ENCODE measurements around the gene PTX3.

The PTX3 gene

DNA sequence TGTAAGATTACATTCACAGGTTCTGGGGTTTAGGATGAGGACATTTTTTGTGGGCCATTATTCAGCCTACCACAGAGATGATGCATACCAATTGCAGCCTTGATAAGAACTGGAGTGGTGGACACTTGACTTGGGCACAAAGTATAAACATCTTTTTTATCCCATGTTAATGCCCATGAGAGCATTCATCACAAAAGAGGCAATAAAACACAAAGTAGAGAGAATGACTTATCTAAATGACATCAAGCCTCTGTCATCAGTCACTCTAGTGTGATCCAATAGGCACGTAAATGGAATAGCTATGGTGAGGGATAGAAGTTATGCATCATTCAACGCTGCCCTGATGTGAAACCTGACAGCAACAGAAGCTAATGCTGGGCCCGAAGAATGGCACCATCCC, 40.8 kb downstream of the PTX3 start:
- TF ChIP-seq, protein P1, sequence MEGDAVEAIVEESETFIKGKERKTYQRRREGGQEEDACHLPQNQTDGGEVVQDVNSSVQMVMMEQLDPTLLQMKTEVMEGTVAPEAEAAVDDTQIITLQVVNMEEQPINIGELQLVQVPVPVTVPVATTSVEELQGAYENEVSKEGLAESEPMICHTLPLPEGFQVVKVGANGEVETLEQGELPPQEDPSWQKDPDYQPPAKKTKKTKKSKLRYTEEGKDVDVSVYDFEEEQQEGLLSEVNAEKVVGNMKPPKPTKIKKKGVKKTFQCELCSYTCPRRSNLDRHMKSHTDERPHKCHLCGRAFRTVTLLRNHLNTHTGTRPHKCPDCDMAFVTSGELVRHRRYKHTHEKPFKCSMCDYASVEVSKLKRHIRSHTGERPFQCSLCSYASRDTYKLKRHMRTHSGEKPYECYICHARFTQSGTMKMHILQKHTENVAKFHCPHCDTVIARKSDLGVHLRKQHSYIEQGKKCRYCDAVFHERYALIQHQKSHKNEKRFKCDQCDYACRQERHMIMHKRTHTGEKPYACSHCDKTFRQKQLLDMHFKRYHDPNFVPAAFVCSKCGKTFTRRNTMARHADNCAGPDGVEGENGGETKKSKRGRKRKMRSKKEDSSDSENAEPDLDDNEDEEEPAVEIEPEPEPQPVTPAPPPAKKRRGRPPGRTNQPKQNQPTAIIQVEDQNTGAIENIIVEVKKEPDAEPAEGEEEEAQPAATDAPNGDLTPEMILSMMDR (IDR thresholded peaks at IDR 0.05) = no peak

DNA sequence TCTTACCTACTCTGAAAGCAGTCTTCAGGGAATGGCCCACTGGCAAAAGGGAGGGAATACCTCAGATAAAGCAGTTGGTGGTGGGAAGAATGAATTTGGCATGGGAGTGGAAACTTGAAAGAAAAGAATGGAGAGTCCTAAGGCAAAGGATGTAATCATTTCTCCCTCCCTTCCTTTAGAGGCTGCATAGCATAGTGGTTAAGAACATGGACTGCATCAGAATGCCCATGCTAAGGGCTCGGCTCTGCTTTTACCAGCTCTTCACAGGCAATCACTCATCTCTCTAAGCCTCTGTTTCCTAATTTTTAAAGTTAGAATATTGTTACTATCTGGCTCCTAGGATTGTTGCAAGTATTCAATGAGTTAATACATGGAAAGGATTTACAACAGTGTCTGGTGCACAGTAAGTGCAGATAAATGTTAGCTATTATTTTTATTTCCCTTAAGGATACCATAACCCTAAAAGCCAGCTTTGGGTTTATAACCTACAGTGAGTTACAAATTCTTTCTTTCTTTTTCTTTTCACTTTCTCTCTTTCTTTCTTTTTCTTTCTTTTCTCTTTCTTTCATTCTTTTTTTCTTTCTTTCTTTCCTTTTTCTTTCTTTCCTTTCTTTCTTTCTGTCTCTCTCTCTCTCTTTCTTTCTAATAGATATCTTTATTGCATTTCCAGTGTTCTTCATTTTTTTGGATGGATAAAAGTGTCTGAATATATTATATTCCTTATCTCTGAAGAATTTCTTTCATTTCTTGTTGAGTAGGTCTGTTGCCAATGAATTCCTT, 43.0 kb downstream of the PTX3 start:
- TF ChIP-seq, protein P1 (IDR thresholded peaks at IDR 0.05) = no peak

DNA sequence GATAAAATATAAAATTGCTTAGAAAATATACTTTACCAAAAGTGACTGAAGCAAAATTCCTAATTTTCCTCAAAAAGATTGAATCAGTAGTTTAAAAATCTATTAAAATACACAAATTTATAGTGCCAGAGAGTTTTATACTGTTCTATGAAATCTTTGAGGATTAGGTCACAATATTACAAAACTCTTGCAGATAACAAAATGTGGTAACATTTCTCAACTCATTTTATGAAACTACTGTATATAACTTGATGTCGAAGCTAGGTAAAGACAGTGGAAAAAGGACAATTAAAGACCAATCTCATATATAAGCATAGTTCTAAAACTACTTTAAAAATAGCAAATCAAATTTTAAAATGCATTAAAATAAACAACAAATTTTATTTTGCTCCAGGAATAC, 50.7 kb downstream of the PTX3 start:
- TF ChIP-seq, protein P1 (IDR thresholded peaks at IDR 0.05) = no peak

DNA sequence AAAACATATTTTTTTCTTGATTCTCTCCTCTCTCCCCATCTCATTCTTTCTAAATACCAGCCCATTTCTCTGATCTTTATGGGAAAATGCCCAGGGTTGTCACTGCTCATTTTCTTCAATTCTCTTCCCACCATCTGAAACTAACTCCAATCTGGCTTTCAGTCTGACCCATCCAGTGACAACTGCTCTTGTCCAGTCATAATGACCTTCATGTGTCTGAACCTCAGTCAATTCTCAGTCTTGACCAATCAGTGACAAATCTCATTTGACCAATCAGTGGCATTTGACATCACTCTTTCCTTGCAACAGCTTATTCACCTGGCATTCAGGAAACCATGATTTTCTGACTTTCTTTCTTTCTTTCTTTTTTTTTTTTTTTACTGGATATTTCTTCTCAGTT, 51.5 kb downstream of the PTX3 start:
- TF ChIP-seq, protein P1 (IDR thresholded peaks at IDR 0.05) = no peak

DNA sequence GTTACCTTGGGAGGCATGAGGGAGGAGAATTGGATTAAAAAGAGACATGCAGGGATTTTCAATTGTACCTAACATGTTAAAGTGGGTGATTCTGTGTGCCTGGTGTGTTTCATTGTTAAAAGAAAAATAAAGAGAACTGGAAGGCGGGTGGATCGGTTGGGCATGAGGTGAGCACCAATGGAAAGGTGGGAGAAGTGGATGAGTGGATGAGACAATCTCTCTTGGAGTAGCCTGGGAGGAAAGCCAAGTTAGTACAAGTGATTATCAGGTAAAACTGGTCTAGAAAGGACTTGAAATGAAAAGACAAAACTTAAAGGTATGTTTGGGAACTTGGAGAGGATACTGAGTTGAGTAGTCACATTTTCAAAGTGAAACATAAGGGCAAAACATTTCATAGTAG, 54.5 kb downstream of the PTX3 start:
- TF ChIP-seq, protein P1 (IDR thresholded peaks at IDR 0.05) = no peak
